Inferior parietal cortex (tissue), 1 donor: ENCODE results near the gene VAT1L.
"Not testable (repeated sequence)": the region's sequence is repeated elsewhere in the genome, so short reads cannot be mapped to it uniquely, and the experiment has no call there.

Experiments
- DNase-seq: peaks from one replicate; pipeline ENCODE4 v3.0.0-alpha.2; 2016; ENCODE audit errors: extremely low spot score

VAT1L gene

DNA sequence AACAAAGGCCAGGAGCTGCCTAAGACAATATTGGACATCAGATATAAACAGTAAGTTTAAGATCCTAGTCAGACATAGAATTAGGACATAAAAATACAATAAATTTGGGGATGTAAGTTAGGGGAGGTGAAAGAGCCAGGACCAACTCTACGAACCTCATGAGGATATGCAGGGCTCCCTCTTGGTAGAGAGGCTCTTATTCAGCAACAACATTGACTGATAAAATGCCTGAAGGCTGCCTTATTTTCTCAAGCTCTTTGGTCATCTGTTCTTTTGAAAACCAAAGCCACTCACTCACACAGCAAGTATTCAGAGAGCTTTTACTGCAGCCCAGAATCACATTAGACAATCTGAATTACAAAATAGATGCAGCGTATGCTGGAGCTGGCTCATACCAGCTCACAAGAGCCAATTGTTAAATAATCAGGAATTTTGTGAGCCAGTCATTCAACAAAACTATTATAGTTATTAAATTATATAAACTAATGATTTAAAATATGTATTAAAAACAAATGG is 125.4 kb downstream of the VAT1L start:
- DNase-seq, result no peak

DNA sequence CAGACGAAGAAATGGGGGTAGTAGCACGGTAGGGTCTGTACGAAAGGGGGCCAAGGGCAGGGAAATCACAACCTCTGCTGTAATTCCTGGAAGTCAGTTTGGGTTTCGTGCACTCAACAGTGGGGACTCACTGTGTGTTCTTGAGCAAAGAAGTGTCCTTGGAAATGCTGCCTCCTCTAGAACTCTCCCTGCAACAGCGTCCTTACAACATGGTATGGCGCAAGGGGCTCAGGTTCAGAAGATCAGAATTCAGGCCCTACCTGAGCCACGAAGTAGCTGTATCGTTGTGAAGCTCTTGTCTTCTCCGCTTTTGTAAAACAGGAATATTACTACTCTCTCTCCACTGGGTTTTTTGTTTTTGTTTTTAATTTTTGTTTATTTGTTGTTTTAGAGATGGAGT is 127.7 kb downstream of the VAT1L start:
- no peak for DNase-seq

DNA sequence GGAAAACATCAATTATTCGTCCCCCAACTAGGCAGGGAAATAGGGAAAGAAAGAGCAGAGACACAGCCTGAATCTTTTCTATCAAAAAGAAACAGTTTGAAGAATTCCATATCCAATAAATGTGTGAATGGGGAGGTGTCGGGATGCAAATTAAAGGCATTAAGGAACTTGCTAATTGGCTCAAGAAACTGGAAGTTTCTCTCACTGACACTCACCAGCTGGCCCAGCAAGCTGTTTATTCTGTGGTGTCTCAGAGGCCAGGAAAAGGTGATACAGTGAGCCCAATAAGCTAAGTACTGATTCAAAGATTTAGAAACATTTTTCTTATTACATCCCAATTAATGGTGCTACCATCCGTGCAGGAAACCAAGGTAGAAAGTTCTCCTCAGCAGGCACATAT is 129.6 kb downstream of the VAT1L start:
- DNase-seq, result no peak

DNA sequence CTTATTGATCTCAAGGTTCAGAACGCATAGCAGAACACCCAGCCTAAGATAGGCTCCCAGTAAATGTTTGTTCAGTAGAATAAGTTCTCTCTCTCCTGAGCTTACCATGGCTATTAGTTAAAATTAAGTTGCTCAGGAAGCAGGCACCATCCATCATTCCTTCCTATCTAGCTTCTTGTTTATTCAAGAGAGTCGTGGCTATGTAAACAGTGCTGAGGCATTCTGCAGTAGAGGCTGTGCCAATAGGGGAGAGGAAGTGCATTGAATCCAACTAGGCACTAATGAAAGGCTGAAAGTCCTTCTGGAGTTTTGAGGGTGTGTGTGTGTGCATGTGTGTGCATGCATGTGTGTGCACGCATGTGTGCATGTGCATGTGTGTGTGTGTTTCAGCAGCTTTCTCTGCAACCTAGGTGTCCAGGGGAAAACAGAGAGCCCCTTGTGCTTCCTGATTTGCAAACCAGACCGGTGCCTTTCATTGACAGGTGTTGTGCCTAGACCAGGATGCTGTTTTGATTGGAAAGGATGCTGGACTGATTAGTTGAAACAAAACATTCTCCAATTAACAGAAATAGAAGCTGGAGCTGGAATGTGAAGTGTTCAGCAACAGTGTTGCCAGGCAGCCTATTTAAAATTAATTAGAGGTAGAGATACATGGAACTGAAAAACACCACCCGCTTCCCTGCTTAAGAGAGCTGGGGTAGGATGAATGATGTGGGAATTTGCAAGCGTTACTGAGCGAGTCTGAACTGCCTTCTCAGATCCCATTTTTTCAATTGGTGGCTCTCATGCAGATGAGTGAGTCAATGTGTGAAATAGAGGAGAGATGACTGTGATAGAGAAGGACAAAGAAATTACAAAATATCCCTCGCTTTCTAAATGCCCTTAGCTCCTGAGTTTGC is 130.7 kb downstream of the VAT1L start:
- no peak for DNase-seq

DNA sequence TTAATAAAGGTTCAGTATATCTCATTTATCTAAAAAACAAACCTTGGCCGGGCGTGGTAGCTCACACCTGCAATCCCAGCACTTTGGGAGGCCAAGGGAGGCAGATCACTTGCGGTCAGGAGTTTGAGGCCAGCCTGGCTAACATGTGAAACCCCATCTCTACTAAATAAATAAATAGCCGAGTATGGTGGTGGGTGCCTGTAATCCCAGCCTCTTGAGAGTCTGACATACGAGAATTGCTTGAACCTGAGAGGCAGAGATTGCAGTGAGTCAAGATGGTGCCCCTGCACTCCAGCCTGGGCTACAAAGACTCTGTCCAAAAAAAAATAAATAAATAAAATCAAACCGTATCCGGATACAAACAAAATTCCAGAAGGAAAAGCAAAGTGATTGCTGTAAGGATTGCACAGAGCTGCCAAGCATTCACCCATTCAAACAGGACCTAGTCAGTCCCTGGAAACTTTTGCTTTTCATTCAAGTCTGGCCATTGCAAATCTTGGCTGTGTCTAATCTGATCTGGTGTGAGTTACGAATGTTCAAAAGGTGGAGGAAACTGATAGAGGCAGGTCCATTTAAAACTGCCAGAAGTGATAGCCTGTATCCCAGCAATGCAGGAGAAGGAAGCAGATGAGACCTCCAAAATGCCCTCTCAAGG is 131.5 kb downstream of the VAT1L start:
- no peak for DNase-seq

DNA sequence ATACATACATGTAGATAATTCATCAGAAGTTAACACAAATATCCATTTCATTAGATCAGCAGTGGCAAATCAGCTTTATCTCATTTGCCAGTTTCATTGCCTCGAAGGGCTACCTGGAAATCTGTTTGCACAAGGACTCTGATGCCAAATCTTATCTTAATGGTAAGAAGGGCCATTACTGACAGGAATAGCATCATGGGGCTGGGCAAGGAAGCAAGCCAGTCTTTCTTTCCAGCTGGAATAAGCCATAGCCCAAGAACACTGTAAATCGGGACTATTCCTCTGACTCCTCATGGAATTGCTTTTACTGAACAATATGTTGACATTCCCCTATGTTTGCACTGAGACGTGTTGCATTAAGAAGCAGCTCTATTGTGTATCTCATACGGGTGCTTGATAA is 132.6 kb downstream of the VAT1L start:
- DNase-seq, result no peak

GRCh38 chr16:77922228-77922754 is 133.9 kb downstream of the VAT1L start:
- no peak for DNase-seq

DNA sequence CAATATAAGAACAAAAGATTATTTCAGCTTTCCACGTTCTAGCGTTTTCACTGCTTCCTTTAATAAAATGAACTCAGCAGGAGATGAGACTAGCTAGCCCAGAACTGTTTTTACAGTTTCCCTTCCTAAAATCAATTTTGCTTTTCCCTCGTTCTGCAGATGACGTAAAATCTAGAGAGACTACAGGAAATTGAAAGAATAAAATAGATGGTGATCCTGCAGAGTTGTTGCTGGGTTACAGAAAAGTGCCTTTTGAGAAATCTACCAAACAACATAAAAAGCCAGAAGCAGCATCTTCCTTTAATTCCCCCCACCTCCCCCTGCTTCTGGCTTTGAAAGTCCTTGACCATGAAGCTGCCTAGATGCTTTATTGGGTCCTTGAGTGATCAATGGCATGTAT is 137.2 kb downstream of the VAT1L start:
- DNase-seq, result no peak

DNA sequence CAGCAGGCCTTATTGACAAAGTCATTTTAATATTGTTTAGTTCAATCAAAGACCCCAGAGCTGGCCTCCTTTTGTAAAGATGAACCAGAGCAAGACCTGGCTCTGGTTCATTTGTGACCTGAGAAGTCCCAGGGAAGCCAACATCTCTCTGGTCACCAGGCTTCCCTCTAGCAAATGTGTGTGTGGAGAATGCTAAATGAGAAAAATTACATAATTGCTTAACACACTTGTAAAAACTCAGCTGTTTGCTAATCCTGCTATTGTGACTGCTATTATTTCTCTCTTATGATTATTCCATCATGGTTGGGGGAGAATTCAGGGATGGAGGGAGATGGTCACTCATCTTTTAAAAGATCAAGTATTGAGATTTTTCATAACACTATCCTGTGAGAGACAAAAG is 139.7 kb downstream of the VAT1L start:
- no peak for DNase-seq

- DNase-seq, result no peak
Measured at GRCh38 chr16:77929004-77929403, 140.6 kb downstream of the VAT1L start.

DNA sequence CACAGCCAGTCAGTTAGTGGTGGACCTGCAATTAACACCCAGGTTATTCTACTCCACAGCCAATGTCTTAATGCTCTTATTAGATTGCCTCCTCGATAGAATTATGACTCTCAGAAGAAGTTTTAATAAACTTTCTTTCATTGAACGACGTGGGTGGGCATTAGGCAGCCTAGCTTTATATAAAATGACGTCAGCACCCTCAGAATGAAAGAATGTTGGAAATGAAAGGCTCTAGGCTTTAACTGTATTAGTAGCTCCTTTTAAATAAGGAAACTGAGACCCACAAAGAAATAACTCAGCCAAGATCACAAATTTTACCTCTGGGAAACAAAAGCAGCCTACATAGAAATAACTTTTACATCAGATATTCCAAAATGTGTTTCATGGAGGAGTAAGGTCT is 142.7 kb downstream of the VAT1L start:
- no peak for DNase-seq

DNA sequence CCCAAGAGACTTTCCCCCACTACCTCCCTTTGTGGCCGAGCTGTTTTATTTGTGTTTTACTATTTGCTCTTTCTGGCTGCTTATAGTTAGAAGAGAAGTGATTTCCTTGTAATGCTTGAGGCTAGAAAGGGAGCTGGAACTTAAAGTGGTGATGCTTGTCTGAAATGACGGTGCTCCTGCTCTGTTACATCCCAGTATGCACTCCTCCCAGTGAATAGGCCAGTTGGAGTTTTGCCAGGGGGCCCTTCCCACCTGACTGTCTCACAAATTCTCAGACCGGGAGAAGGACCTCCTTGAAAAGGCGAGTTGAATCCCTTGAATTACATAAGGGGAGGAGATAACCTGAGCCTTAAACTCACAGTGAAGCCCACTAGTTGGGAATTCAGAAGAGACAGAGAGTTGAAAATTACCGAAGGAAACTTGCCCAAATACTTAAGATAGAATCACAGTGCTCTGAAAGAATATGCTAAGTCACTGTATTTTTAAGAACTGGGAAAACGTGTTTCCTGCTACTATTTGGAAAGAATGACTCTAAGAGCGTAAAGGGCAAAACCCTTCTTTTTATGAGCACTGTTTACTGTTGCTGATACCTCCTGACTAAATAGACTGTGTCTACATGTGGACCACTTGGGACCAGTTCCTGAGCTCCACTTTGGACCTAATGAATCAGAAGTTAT is 149.2 kb downstream of the VAT1L start:
- no peak for DNase-seq

- no peak for DNase-seq
Measured at GRCh38 chr16:77938913-77939312, 150.5 kb downstream of the VAT1L start.

DNA sequence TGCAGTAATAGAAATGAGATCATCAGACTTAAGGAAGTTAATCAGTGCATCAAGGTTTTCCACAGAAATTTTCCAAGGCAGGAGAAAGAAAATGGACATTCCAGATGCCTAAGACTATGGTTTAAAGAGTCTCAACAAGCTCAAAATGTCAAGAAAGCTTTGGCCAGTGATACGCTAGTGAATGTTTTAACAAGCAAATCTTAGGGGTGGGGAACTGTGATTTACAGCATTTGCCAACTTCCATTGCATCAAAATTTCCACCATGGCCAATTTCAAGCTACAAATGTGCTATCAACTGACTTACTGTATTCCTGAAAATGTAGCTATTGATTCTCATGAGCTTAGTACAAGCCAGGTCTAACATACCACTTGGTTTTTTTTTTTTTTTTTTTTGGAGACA is 151.6 kb downstream of the VAT1L start:
- DNase-seq, result no peak

- no peak for DNase-seq
Measured at GRCh38 chr16:77943801-77944200, 155.4 kb downstream of the VAT1L start.

GRCh38 chr16:77944631-77945030 is 156.3 kb downstream of the VAT1L start:
- no peak for DNase-seq

GRCh38 chr16:77945126-77945525 is 156.8 kb downstream of the VAT1L start:
- DNase-seq, result no peak

- DNase-seq, result no peak
Measured at GRCh38 chr16:77946823-77947222, 158.5 kb downstream of the VAT1L start.

GRCh38 chr16:77947590-77947989 is 159.2 kb downstream of the VAT1L start:
- not testable (repeated sequence) for DNase-seq

GRCh38 chr16:77948835-77949234 is 160.5 kb downstream of the VAT1L start:
- DNase-seq, result no peak

GRCh38 chr16:77949445-77949844 is 161.1 kb downstream of the VAT1L start:
- DNase-seq, result no peak

GRCh38 chr16:77951788-77952187 is 163.4 kb downstream of the VAT1L start:
- no peak for DNase-seq
